Gastrocnemius medialis (tissue), 4 donors: Measurements from ENCODE around the gene TMEM52. TPM values are rescaled to one million over a fixed set of nuclear protein-coding genes. Genes with fewer than 3 reads are reported as not detected.
A peak's percentile ranks its signal among the peaks of the same experiment; 100 is the strongest.

ENCODE experiments used
- ATAC-seq, 2 donors: fragments of 150-250 bp; one replicate each; pipeline ENCODE4 v1.9.1; 2016
- DNase-seq, 2 donors: peaks; one replicate each; pipeline ENCODE4 v3.0.0-alpha.2; 2019
- H3K27ac ChIP-seq, 4 donors: fragments of 200-600 bp; sonication (generic); 1 replicate in 1 of 4; 2 replicates in 3 of 4; pipeline ENCODE4 v1.5.1; 2016 to 2018; ENCODE audit warnings: mild to moderate bottlenecking in 2 of 4, moderate library complexity in 1 of 4
- H3K27me3 ChIP-seq, 3 donors: fragments of 200-600 bp; sonication (generic) in 2 of 3; 1 replicate in 1 of 3; 2 replicates in 2 of 3; pipeline versions ENCODE4 v1.5.1 to v1.6.0; 2016 to 2019; ENCODE audit warnings: mild to moderate bottlenecking in 1 of 3, moderate library complexity in 1 of 3
- H3K36me3 ChIP-seq, 2 donors: fragments of 200-600 bp; sonication (generic) in 1 of 2; one replicate each; pipeline ENCODE4 v1.5.1; 2017 to 2018
- H3K4me1 ChIP-seq, 2 donors: fragments of 200-600 bp; sonication (generic) in 1 of 2; one replicate each; pipeline ENCODE4 v1.5.1; 2016 to 2017; ENCODE audit warnings: mild to moderate bottlenecking in 2 of 2
- H3K4me3 ChIP-seq, 4 donors: fragments of 200-600 bp; sonication (generic) in 3 of 4; 1 replicate in 1 of 4; 2 replicates in 3 of 4; pipeline ENCODE4 v1.5.1; 2016 to 2019; ENCODE audit warnings: mild to moderate bottlenecking in 2 of 4
- H3K9me3 ChIP-seq, 3 donors: fragments of 200-600 bp; sonication (generic) in 2 of 3; 1 replicate in 1 of 3; 2 replicates in 2 of 3; pipeline ENCODE4 v1.5.1; 2016 to 2019
- POLR2A ChIP-seq, 2 donors: fragments of 450-650 bp; IDR thresholded peaks; one replicate each; pipeline ENCODE4 v1.6.1; 2017; ENCODE audit warnings: antibody characterized with exemption in 2 of 2, mild to moderate bottlenecking in 2 of 2, moderate library complexity in 2 of 2
- in situ Hi-C, 4 donors: fragments of 200-750 bp; cut with MboI; loops; one replicate each; pipeline versions ENCODE4 v1.15.0 to v1.8.0; 2017; ENCODE audit warnings: low sequenced_read_pairs in 4 of 4
- intact Hi-C: fragments of 100-400 bp; cut with DNase I; formaldehyde crosslinking; loops from one replicate; pipeline ENCODE4 v1.15.1; 2023; ENCODE audit warnings: low total_unique reads
- total RNA-seq, 4 donors: library from RNA; depleted of rRNA; stranded (reverse); fragments of >200 nt; gene quantifications; one replicate each; pipeline versions ENCODE4 v1.1.0 to v1.2.3, GENCODE V29; 2016
- TF ChIP-seq, protein P1 (sequence below), 5 experiments: fragments of 450-650 bp in 3 of 5; fragments of 200-600 bp in 2 of 5; sonication (generic) in 2 of 5; IDR thresholded peaks in 4 of 5; conservative IDR thresholded peaks in 1 of 5; 1 replicate in 4 of 5; 2 replicates in 1 of 5; pipeline ENCODE4 v1.5.1; 2016 to 2019; ENCODE audit warnings: antibody characterized with exemption in 5 of 5, mild to moderate bottlenecking in 3 of 5, moderate library complexity in 3 of 5

The TMEM52 gene
- total RNA-seq, 4 donors from 2014 or later = 43.3 to 155 (median 67.2) TPM

DNA sequence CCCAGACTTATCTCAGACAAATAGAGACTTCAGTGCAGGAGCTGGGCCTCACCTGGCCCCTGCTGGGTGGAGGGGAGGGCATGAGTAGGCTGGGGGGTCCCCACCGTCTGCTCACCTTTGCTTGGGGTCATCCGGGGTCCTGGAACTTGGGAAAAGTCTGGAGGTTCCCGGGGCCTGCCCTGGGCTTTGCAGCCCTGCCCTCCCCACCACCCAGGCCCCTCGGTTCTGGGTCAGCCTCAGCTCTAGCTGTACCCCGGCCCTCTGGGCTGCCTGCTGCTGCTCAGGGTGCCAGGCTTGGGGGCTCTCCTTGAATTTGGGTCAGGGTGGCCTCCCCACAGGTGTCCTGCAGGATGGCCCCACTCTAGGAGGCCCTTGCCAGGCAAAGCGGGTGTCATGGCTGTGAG is 2.4 kb upstream of the TMEM52 start:
- TF ChIP-seq POLR2A (IDR thresholded peaks at IDR 0.05) = no peak
- no peaks in the 10 kb centered on the region for H3K27me3 ChIP-seq
- no peak overlapping the region for H3K27ac ChIP-seq
- H3K4me3 ChIP-seq = no peak overlapping the region
- no peaks in the 10 kb centered on the region for H3K9me3 ChIP-seq
- DNase-seq = peak in 1 of 2 donors; percentile 15
- H3K36me3 ChIP-seq = no peaks in the 10 kb centered on the region
- intact Hi-C loops (no loop called here), in situ Hi-C loops (no loop called here)
- ATAC-seq = no peak
- peaks cover 16 to 25% of the 10 kb centered on the region in 2 donors for H3K4me1 ChIP-seq

DNA sequence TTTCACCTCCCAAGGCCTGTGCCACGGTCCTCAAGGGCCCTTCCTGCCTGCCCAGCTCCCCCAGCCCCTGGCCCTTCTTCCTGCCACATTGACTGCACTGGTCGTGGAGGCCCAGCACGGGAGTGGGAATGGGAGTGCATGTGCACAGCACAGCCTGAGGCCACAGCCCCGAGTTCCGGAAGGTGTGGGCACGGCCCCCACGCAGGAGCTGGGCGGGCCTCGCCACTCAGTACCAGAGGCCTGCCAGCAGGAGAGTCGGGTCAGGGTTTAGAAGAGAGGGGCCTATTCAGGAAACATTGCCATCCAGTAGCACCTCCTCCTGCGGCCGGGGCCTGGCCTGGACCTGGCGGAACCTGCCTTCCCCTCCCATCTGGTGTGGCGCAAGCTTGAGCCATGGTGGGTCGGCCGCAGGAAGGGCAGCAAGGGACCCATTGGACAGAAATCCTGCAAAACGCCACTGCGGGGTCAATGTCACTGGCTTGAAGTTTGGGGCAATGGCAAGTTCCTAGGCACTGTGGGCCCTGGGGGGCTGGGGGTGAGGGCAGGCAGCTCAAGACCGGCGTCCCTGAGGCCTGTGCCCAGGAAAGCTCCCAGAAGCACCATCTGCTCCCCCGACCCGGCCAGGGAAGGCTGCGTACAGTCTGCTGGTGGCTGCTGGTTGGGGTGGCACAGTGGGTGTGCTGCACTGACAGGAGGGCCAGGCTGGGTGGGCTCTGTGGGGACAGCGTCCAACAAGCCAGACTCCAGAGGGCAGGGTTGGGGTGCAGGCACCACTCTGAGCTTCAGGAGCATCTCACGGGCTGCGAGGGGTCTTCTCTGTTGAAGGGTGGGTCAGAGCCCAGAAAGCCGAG is 1.8 kb upstream of the TMEM52 start:
- peak in 1 of 2 donors; percentile 18 for DNase-seq
- in situ Hi-C loops = no loop called here

GRCh38 chr1:1920057-1920607 is 1.1 kb upstream of the TMEM52 start:
- intact Hi-C loops = no loop called here
- no peaks in the 10 kb centered on the region for H3K9me3 ChIP-seq
- no peaks in the 10 kb centered on the region for H3K36me3 ChIP-seq
- peaks cover 21 to 38% of the 10 kb centered on the region in 2 donors for H3K4me1 ChIP-seq
- DNase-seq = no peak
- H3K4me3 ChIP-seq = peak overlapping the region in 1 of 4 donors; percentile 53
- TF ChIP-seq POLR2A (IDR thresholded peaks at IDR 0.05) = no peak
- TF ChIP-seq, protein P1, sequence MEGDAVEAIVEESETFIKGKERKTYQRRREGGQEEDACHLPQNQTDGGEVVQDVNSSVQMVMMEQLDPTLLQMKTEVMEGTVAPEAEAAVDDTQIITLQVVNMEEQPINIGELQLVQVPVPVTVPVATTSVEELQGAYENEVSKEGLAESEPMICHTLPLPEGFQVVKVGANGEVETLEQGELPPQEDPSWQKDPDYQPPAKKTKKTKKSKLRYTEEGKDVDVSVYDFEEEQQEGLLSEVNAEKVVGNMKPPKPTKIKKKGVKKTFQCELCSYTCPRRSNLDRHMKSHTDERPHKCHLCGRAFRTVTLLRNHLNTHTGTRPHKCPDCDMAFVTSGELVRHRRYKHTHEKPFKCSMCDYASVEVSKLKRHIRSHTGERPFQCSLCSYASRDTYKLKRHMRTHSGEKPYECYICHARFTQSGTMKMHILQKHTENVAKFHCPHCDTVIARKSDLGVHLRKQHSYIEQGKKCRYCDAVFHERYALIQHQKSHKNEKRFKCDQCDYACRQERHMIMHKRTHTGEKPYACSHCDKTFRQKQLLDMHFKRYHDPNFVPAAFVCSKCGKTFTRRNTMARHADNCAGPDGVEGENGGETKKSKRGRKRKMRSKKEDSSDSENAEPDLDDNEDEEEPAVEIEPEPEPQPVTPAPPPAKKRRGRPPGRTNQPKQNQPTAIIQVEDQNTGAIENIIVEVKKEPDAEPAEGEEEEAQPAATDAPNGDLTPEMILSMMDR (IDR thresholded peaks at IDR 0.05 in 4 of 5, conservative IDR thresholded peaks at IDR 0.05 in 1 of 5) = no peak
- no peak for ATAC-seq
- peak overlapping the region; percentile 80 to 98 (median 93) for H3K27ac ChIP-seq
- in situ Hi-C loops = no loop called here
- H3K27me3 ChIP-seq = no peaks in the 10 kb centered on the region

More for the DNA sequence above, 1.8 kb upstream of the TMEM52 start:
- intact Hi-C loops = no loop called here
- Histone ChIP-seq H3K27ac (no peak overlapping the region), H3K4me1 (peaks cover 20 to 31% of the 10 kb centered on the region in 2 donors), H3K27me3 (no peaks in the 10 kb centered on the region), H3K36me3 (no peaks in the 10 kb centered on the region), H3K4me3 (no peak overlapping the region), H3K9me3 (no peaks in the 10 kb centered on the region)
- TF ChIP-seq, protein P1 (IDR thresholded peaks at IDR 0.05 in 4 of 5, conservative IDR thresholded peaks at IDR 0.05 in 1 of 5) = no peak
- no peak for TF ChIP-seq POLR2A (IDR thresholded peaks at IDR 0.05)
- no peak for ATAC-seq

DNA sequence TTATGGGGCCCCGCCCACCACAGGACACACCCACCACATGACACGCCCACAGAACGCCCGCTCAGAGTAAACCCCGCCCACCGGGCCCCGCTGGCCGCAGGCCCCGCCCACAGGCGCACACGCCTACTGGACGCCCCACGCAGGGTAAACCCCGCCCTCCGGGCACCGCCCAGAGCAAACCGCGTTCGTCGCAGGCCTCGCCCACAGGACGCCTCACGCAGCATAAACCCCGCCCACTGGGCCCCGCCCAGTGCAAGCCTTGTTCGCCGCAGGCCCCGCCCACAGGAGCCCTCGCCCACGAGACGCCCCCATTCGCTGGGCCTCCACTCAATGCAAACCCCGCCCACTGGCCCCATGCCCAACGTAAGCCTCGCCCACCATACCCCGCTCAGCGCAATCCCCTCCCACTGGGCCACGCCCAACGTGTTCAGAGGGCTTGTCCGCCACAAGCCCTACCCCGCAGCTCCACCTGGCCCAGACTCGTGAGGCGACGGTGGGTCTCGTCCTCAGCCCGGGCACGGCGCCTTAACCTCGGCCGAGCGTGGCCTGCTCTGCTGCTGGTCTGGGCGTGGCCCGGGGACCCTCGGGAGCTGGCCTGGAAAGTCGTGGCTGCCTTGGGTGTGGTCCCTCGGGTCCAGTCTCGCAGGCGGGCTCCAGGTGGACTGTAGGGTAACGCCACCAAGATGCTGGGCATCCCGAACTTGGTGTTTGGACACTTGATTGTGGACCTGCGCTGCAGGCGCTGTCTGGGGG is 401 bp upstream of the TMEM52 start:
- ATAC-seq (peak; percentile 67 to 77), DNase-seq (peak; percentile 98 to 99)
- Histone ChIP-seq H3K27ac (peak overlapping the region; percentile 80 to 98 (median 93)), H3K27me3 (no peaks in the 10 kb centered on the region), H3K4me1 (peaks cover 27 to 45% of the 10 kb centered on the region in 2 donors), H3K36me3 (no peaks in the 10 kb centered on the region), H3K4me3 (peak overlapping the region; percentile 53 to 92 (median 68)), H3K9me3 (no peaks in the 10 kb centered on the region)
- in situ Hi-C loops (no loop called here), intact Hi-C loops (loop anchor here (5.0 to 10.0 kb wide), 2 partner anchors 275 to 1983 kb away; partner anchors contain the start of genes C1orf174 and FAAP20)
- TF ChIP-seq, protein P1 (IDR thresholded peaks at IDR 0.05 in 4 of 5, conservative IDR thresholded peaks at IDR 0.05 in 1 of 5) = no peak
- TF ChIP-seq POLR2A (IDR thresholded peaks at IDR 0.05) = no peak
